Choroid plexus epithelial cell (primary cell): ENCODE data around the gene CDC5L.
"Not testable (repeated sequence)": the region's sequence is repeated elsewhere in the genome, so short reads cannot be mapped to it uniquely, and the experiment has no call there.

ENCODE experiments used
- DNase-seq: peaks from one replicate; pipeline ENCODE4 v3.0.0-alpha.2; 2010; ENCODE audit warnings: low read depth
- H3K4me3 ChIP-seq: 2 replicates; pipeline ENCODE4 v1.5.1; 2011; ENCODE audit warnings: low read depth, mild to moderate bottlenecking, control low read depth, low read length, moderate library complexity
- TF ChIP-seq, protein P1 (sequence below): conservative IDR thresholded peaks from 2 replicates; pipeline ENCODE4 v1.5.1; 2011; ENCODE audit warnings: low read depth, mild to moderate bottlenecking, control low read depth, inconsistent platforms, low read length, moderate library complexity

The CDC5L gene

DNA sequence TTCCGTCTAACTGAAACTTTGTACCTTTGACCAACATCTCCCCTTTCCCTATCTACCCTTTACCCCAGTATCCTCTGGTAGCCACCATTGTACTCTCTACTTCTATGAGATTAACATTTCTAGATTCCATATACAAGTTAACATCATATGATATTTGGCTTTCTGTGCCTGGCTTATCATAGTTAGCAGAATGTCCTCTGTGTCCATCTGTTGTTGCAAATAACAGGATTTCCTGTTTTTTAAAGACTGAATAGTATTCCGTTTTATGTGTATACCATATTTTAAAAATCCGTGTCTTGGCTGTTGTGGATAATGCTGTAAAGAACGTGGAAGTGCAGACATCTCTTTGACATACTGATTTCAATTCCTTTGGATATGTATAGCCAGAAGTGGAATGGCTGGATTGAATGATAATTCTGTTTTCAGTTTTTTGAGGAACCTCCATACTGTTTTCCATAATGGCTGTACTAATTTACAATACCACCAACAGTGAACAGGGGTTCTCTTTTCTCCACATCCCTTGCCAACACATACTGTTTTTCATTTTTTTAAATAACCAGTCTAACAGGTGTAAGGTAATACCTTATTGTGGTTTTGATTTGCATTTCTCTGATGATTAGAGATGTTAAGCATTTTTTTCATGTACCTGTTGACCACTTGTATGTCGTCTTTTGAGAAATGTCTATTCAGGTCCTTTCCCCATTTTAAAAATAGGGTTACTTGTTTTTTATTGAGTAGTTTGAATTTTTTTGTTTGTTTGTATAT, 53.8 kb downstream of the CDC5L start:
- H3K4me3 ChIP-seq = no peak overlapping the region
- no peak for DNase-seq
- TF ChIP-seq, protein P1, sequence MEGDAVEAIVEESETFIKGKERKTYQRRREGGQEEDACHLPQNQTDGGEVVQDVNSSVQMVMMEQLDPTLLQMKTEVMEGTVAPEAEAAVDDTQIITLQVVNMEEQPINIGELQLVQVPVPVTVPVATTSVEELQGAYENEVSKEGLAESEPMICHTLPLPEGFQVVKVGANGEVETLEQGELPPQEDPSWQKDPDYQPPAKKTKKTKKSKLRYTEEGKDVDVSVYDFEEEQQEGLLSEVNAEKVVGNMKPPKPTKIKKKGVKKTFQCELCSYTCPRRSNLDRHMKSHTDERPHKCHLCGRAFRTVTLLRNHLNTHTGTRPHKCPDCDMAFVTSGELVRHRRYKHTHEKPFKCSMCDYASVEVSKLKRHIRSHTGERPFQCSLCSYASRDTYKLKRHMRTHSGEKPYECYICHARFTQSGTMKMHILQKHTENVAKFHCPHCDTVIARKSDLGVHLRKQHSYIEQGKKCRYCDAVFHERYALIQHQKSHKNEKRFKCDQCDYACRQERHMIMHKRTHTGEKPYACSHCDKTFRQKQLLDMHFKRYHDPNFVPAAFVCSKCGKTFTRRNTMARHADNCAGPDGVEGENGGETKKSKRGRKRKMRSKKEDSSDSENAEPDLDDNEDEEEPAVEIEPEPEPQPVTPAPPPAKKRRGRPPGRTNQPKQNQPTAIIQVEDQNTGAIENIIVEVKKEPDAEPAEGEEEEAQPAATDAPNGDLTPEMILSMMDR = no peak

GRCh38 chr6:44442236-44442635, 54.7 kb downstream of the CDC5L start:
- TF ChIP-seq, protein P1 = no peak
- H3K4me3 ChIP-seq = no peak overlapping the region
- DNase-seq = no peak

- TF ChIP-seq, protein P1 = no peak
- no peak for DNase-seq
- H3K4me3 ChIP-seq = no peak overlapping the region
Measured at GRCh38 chr6:44442833-44443444, 55.4 kb downstream of the CDC5L start.

- DNase-seq = no peak
- H3K4me3 ChIP-seq = no peak overlapping the region
- TF ChIP-seq, protein P1 = no peak
Measured at GRCh38 chr6:44444853-44445252, 57.3 kb downstream of the CDC5L start.

GRCh38 chr6:44446626-44447300, 59.3 kb downstream of the CDC5L start:
- peak; percentile 85 for DNase-seq
- H3K4me3 ChIP-seq = no peak overlapping the region

GRCh38 chr6:44449181-44449580, 61.7 kb downstream of the CDC5L start:
- not testable (repeated sequence) for H3K4me3 ChIP-seq, DNase-seq

More at GRCh38 chr6:44446626-44447300, 59.3 kb downstream of the CDC5L start:
- TF ChIP-seq, protein P1 = no peak
